HG03159 (cell line): ENCODE data around the gene GNG7.
"Not testable (repeated sequence)": the region's sequence is repeated elsewhere in the genome, so short reads cannot be mapped to it uniquely, and the experiment has no call there.

Experiments used
- ATAC-seq: cut with Tn5 transposase; IDR thresholded peaks from one replicate; pipeline ENCODE4 v1.9.1; 2021; ENCODE audit warnings: mild to moderate bottlenecking, moderate library complexity; ENCODE audit not compliant: unreplicated experiment

The GNG7 gene

GRCh38 chr19:2519482-2519881 is 183.0 kb downstream of the GNG7 start:
- ATAC-seq = no peak

- ATAC-seq = not testable (repeated sequence)
Measured at GRCh38 chr19:2518856-2519255, 183.6 kb downstream of the GNG7 start.

- ATAC-seq = no peak
Measured at GRCh38 chr19:2517881-2518601, 184.5 kb downstream of the GNG7 start.

GRCh38 chr19:2516727-2517126 is 185.8 kb downstream of the GNG7 start:
- ATAC-seq = no peak

GRCh38 chr19:2514981-2515518 is 187.4 kb downstream of the GNG7 start:
- ATAC-seq = no peak

GRCh38 chr19:2512523-2513431 is 189.7 kb downstream of the GNG7 start:
- ATAC-seq = no peak

GRCh38 chr19:2511991-2512390 is 190.5 kb downstream of the GNG7 start:
- no peak for ATAC-seq

GRCh38 chr19:2511570-2511969 is 190.9 kb downstream of the GNG7 start:
- ATAC-seq = no peak

GRCh38 chr19:2509096-2509495 is 193.4 kb downstream of the GNG7 start:
- ATAC-seq = no peak

- ATAC-seq = no peak
Measured at GRCh38 chr19:2507109-2507508, 195.4 kb downstream of the GNG7 start.

- ATAC-seq = not testable (repeated sequence)
Measured at GRCh38 chr19:2506656-2507055, 195.8 kb downstream of the GNG7 start.

- ATAC-seq = no peak
Measured at GRCh38 chr19:2503521-2504109, 198.9 kb downstream of the GNG7 start.

GRCh38 chr19:2500841-2501261 is 201.6 kb downstream of the GNG7 start:
- ATAC-seq = no peak

- no peak for ATAC-seq
Measured at GRCh38 chr19:2500156-2500555, 202.3 kb downstream of the GNG7 start.

GRCh38 chr19:2497186-2497585 is 205.3 kb downstream of the GNG7 start:
- ATAC-seq = no peak

- ATAC-seq = no peak
Measured at GRCh38 chr19:2495651-2496316, 206.7 kb downstream of the GNG7 start.

GRCh38 chr19:2495130-2495641 is 207.3 kb downstream of the GNG7 start:
- no peak for ATAC-seq

GRCh38 chr19:2494447-2495129 is 207.9 kb downstream of the GNG7 start:
- no peak for ATAC-seq

- ATAC-seq = no peak
Measured at GRCh38 chr19:2494084-2494446, 208.4 kb downstream of the GNG7 start.

GRCh38 chr19:2493448-2493847 is 209.0 kb downstream of the GNG7 start:
- ATAC-seq = not testable (repeated sequence)
